Lower leg skin (tissue), 4 donors: ENCODE measurements around the gene OR4B1. TPM values are rescaled to one million over a fixed set of nuclear protein-coding genes. Genes with fewer than 3 reads are reported as not detected.
"Not testable (repeated sequence)": the region's sequence is repeated elsewhere in the genome, so short reads cannot be mapped to it uniquely, and the experiment has no call there.

Experiments
- DNase-seq, 2 donors: peaks; one replicate each; pipeline ENCODE4 v3.0.0-alpha.2; 2019; ENCODE audit warnings: low spot score in 2 of 2
- H3K4me3 ChIP-seq: fragments of 200-600 bp; sonication (generic); 2 replicates; pipeline ENCODE4 v1.5.1; 2017; ENCODE audit warnings: mild to moderate bottlenecking, low read depth; ENCODE audit not compliant: poor library complexity, severe bottlenecking
- CTCF ChIP-seq, 3 donors: fragments of 450-650 bp; IDR thresholded peaks; one replicate each; pipeline ENCODE4 v1.5.1; 2016; ENCODE audit warnings: antibody characterized with exemption in 3 of 3, mild to moderate bottlenecking in 3 of 3, moderate library complexity in 2 of 3
- POLR2A ChIP-seq, 2 donors: fragments of 450-650 bp; IDR thresholded peaks; one replicate each; pipeline ENCODE4 v1.6.1; 2016 to 2017; ENCODE audit warnings: antibody characterized with exemption in 2 of 2, mild to moderate bottlenecking in 1 of 2, moderate library complexity in 1 of 2
- WGBS, 2 donors: methylation state at CpG; one replicate each; pipeline ENCODE4 v1.1.5; 2018; 5-methylcytosine and 5-hydroxymethylcytosine counted together
- intact Hi-C: fragments of 100-400 bp; cut with DNase I; formaldehyde crosslinking; loops from one replicate; pipeline ENCODE4 v1.15.0; 2023; ENCODE audit warnings: low total_unique reads
- total RNA-seq, 4 donors: library from RNA; depleted of rRNA; stranded (reverse); fragments of >200 nt; gene quantifications; one replicate each; pipeline ENCODE4 v1.1.0, GENCODE V29; 2016

OR4B1 gene
- total RNA-seq, 4 donors from 2014 or later: not detected

GRCh38 chr11:48172818-48173609 lies 43.6 kb upstream of the OR4B1 start:
- TF ChIP-seq CTCF (IDR thresholded peaks at IDR 0.05) (no peak), POLR2A (IDR thresholded peaks at IDR 0.05) (no peak)
- WGBS, 2 donors: 43 to 44% methylated on average over 14 of the region's 14 CpGs
- DNase-seq: peak in 1 of 2 donors; percentile 32
- intact Hi-C loops: no loop called here
- H3K4me3 ChIP-seq: no peak overlapping the region

- TF ChIP-seq CTCF (IDR thresholded peaks at IDR 0.05): no peak
- no peak for TF ChIP-seq POLR2A (IDR thresholded peaks at IDR 0.05)
- intact Hi-C loops: no loop called here
- no peak for DNase-seq
- WGBS, 2 donors: 84 to 88% methylated on average over 4 of the region's 4 CpGs
- H3K4me3 ChIP-seq: no peak overlapping the region
Measured at GRCh38 chr11:48177661-48178060, 38.9 kb upstream of the OR4B1 start.

GRCh38 chr11:48180627-48181026 lies 36.0 kb upstream of the OR4B1 start:
- intact Hi-C loops: no loop called here
- DNase-seq: no peak
- H3K4me3 ChIP-seq: no peak overlapping the region
- WGBS, 2 donors: 81 to 90% methylated on average over 6 of the region's 6 CpGs
- TF ChIP-seq POLR2A (IDR thresholded peaks at IDR 0.05) (no peak), CTCF (IDR thresholded peaks at IDR 0.05) (no peak)

- H3K4me3 ChIP-seq: no peak overlapping the region
- WGBS, 2 donors: 49 to 56% methylated on average over 4 of the region's 4 CpGs
- TF ChIP-seq POLR2A (IDR thresholded peaks at IDR 0.05) (no peak), CTCF (IDR thresholded peaks at IDR 0.05) (no peak)
- DNase-seq: no peak
- intact Hi-C loops: no loop called here
Measured at GRCh38 chr11:48182860-48183526, 33.6 kb upstream of the OR4B1 start.

GRCh38 chr11:48184452-48184851 lies 32.2 kb upstream of the OR4B1 start:
- intact Hi-C loops: no loop called here
- no peak for TF ChIP-seq POLR2A (IDR thresholded peaks at IDR 0.05)
- TF ChIP-seq CTCF (IDR thresholded peaks at IDR 0.05): no peak
- no peak overlapping the region for H3K4me3 ChIP-seq
- DNase-seq: no peak

GRCh38 chr11:48190906-48191654 lies 25.5 kb upstream of the OR4B1 start:
- H3K4me3 ChIP-seq, DNase-seq, intact Hi-C loops: not testable (repeated sequence)
- whole genome bisulfite sequencing, 2 donors: 54 to 70% methylated on average over 10 of the region's 10 CpGs
